GM12864 (cell line): ENCODE results near the gene SEC61G.

Experiments
- DNase-seq: peaks from one replicate; pipeline ENCODE4 v3.0.0-alpha.2; 2011; ENCODE audit warnings: low read depth
- H3K4me3 ChIP-seq: 2 replicates; pipeline ENCODE4 v1.5.1; 2011; ENCODE audit warnings: mild to moderate bottlenecking, low read depth, low read length, control low read depth
- TF ChIP-seq, protein P1 (sequence below): IDR thresholded peaks from 2 replicates; pipeline ENCODE4 v1.5.1; 2011; ENCODE audit warnings: low read depth, mild to moderate bottlenecking, moderate library complexity, low read length, control low read depth, inconsistent platforms; ENCODE audit errors: missing control alignments

The SEC61G gene

DNA sequence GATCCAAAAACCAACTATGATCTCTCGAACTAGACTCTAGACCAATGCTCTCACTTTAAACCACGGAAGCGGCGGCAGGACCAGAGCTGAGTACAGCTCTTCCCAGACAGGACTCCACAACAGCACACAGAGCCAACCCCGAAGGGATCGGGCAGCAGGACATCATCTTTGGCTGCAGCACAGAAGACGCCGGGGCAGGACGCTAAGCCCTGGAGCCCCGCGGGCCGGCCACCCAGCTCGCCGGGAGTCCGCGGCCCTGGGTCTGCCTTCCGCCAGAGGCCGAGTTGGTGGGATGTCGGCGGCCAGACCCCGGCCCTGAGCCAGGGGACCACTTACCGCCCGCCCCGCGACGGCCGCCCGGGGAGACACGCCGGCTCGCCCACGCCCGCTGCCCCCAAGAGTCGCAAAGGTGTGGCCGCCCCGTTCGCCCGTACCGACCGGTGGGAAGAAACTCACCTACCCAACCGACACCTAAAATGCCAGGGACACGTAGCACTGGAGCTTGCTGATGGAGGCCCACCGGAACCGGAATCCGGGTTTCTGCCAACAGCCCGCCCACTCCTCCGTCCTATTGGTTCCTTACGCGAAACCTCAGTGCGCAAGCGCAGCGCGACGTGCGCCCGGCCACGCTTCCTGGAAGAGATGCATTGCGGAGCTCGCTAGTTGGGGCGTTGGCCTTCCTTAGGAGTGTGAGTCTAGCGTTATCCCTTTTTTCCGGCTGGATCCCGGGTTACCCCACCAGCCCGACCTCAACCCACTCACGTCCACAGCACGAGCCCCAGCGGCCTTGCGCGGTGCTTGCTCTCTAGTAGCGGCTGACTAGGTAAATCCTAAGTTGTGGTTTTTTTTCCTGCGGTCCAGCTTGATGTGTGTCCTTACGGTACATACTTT, at the start of gene SEC61G:
Gene SEC61G, minus strand, starts transcription at position 510 of the 891 bp plus-strand sequence. CDS start 1,623 bp downstream, outside the sequence.
- DNase-seq: peak; percentile 95
- TF ChIP-seq, protein P1, sequence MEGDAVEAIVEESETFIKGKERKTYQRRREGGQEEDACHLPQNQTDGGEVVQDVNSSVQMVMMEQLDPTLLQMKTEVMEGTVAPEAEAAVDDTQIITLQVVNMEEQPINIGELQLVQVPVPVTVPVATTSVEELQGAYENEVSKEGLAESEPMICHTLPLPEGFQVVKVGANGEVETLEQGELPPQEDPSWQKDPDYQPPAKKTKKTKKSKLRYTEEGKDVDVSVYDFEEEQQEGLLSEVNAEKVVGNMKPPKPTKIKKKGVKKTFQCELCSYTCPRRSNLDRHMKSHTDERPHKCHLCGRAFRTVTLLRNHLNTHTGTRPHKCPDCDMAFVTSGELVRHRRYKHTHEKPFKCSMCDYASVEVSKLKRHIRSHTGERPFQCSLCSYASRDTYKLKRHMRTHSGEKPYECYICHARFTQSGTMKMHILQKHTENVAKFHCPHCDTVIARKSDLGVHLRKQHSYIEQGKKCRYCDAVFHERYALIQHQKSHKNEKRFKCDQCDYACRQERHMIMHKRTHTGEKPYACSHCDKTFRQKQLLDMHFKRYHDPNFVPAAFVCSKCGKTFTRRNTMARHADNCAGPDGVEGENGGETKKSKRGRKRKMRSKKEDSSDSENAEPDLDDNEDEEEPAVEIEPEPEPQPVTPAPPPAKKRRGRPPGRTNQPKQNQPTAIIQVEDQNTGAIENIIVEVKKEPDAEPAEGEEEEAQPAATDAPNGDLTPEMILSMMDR: no peak
- peak within 1 kb of the TSS; percentile 96 for H3K4me3 ChIP-seq

DNA sequence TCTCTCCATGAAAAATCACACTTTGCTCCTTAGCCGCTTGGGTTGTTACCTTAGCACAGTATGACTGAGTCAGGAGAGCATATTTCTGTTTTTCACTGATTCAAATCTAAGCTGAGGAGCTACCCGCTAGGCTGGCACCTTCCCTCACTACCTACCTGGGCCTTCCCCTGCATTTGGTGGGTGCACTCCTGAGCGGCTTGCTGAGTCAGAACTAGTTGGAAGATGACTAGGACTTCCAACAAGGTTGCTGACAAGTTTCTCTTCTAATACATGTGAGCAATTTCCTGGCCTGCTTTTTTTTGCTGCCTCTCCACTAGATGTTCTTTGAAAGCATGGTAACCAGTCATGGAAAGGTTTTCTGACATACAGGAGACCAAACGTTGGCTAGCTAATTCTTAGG, 43.8 kb upstream of the SEC61G start:
- TF ChIP-seq, protein P1: no peak
- no peak for DNase-seq
- H3K4me3 ChIP-seq: no peak overlapping the region

DNA sequence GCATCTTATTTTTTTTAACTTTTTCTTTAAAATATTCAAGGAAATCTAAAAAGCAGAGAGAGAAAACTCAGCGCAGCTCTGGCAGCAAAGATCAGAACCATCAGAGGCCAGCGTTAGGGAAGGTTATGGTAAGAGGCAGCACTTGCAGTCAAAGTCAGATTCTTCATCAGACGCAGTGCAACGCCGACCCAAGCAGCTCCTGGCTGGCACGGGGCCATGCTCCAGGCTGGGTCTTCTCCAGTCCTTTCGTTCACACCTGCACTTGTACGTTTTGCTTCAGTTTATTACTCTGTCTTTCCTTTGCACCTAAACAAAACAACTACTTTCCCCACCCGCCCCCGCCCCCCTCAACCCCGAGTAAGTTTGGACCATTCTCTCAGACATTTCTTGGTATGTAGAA, 43.1 kb upstream of the SEC61G start:
- DNase-seq: no peak

DNA sequence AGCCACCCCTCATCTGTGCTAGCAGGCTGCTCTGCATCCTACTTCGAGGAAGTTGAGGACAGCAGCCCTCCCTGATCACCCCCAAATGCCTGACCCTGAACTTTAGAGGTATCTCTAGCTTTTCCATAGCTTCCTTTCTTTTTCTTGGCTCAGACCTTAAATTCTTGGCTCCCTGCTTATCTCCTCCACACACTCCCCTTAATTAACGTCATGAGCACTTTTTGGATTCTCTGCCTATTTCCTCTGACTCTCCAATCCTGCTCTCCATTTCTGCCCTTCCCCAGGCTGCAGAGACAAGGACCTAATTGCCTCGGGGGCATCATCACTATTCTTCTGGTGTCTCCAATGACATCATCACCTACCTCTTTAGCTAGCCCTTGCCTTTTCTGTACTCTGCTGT, 40.8 kb upstream of the SEC61G start:
- no peak overlapping the region for H3K4me3 ChIP-seq
- TF ChIP-seq, protein P1: no peak
- DNase-seq: no peak

More for the DNA sequence above, 43.1 kb upstream of the SEC61G start:
- TF ChIP-seq, protein P1: no peak
- H3K4me3 ChIP-seq: no peak overlapping the region

DNA sequence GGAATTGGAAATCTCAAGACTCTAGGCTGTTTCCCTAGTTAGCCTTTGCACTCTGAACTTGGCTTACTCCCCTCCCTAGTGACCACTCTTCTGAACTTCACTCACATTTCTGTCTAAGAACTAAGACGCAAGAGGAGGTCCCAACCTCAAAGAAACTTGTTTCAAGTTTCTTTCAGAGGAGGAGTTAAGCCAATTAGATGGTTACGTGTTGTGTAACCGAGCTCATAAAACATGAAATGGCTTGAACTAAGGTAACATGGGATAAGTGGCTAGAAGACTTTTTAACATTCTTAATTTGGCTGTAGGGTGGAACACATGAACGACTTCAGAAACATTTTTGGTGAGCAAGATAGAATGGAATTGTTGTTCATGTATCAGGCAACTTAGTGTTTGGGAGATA, 39.5 kb upstream of the SEC61G start:
- TF ChIP-seq, protein P1: no peak

DNA sequence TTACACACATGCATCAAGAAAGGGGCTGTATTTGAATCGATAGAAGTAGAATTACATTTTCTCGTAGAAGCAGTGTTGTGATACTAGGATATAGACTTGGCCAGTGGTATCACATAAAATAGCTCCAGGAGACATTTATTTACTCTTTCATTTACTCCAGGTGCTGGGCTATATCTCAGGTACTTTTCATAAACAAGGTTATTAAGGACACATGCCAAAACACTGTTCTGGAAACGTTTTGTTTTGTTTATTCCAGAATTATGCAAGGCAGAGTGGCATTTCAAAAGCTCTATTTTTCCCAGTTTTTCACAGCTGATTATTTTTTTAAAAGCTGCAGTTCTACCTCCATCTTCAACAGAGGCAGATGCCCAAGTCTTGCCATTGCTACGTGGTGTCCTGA, 37.8 kb upstream of the SEC61G start:
- TF ChIP-seq, protein P1: no peak
- no peak for DNase-seq
- H3K4me3 ChIP-seq: no peak overlapping the region

More for the DNA sequence above, 39.5 kb upstream of the SEC61G start:
- H3K4me3 ChIP-seq: no peak overlapping the region
- no peak for DNase-seq

DNA sequence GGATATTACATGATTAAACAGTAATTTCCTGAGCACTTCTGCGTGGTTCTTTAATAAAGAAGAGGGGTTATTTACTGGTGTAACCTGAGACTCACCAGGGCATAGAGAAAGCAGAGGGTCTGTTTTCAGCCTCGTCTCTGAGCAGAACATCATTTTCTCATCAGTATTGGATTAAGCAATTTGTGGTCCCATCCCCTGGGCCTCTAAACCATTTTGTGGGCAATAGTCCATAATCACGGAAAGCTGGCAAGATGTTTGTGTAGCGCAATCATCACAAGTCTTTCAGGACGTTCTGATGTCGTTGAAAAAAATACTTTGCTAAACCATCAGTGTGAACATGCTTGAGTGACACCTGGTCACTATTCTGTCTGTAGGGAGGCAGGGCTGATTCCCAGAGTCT, 37.1 kb upstream of the SEC61G start:
- no peak overlapping the region for H3K4me3 ChIP-seq
- no peak for DNase-seq
- TF ChIP-seq, protein P1: no peak
